ENCODE results near the gene NMNAT1.

Gene NMNAT1

GRCh38 chr1:9904596-9904995 lies 38.7 kb upstream of the NMNAT1 start:
- FAIRE-seq, result no peak
- DNase-seq (ENCODE audit: insufficient read length, low spot score), result no peak
- TF ChIP-seq CTCF (IDR thresholded peaks at IDR 0.05; ENCODE audit: insufficient read depth, missing control alignments), result no peak

- no peak for DNase-seq (ENCODE audit: insufficient read length, low spot score)
- no peak for TF ChIP-seq CTCF (IDR thresholded peaks at IDR 0.05; ENCODE audit: insufficient read depth, missing control alignments)
- FAIRE-seq, result no peak
Measured at GRCh38 chr1:9905010-9905409, 38.3 kb upstream of the NMNAT1 start.

GRCh38 chr1:9906466-9906865 lies 36.8 kb upstream of the NMNAT1 start:
- DNase-seq (ENCODE audit: insufficient read length, low spot score), result no peak
- TF ChIP-seq CTCF (IDR thresholded peaks at IDR 0.05; ENCODE audit: insufficient read depth, missing control alignments), result no peak
- no peak for FAIRE-seq

GRCh38 chr1:9907441-9907840 lies 35.8 kb upstream of the NMNAT1 start:
- no peak for DNase-seq (ENCODE audit: insufficient read length, low spot score)
- FAIRE-seq, result no peak
- TF ChIP-seq CTCF (IDR thresholded peaks at IDR 0.05; ENCODE audit: insufficient read depth, missing control alignments), result no peak

- no peak for TF ChIP-seq CTCF (IDR thresholded peaks at IDR 0.05; ENCODE audit: insufficient read depth, missing control alignments)
- FAIRE-seq (no peak), DNase-seq (ENCODE audit: insufficient read length, low spot score) (no peak)
Measured at GRCh38 chr1:9908871-9909233, 34.4 kb upstream of the NMNAT1 start.

- no peak for TF ChIP-seq CTCF (IDR thresholded peaks at IDR 0.05; ENCODE audit: insufficient read depth, missing control alignments)
- DNase-seq (ENCODE audit: insufficient read length, low spot score) (no peak), FAIRE-seq (no peak)
Measured at GRCh38 chr1:9909234-9910046, 33.8 kb upstream of the NMNAT1 start.

- FAIRE-seq (no peak), DNase-seq (ENCODE audit: insufficient read length, low spot score) (no peak)
- no peak for TF ChIP-seq CTCF (IDR thresholded peaks at IDR 0.05; ENCODE audit: insufficient read depth, missing control alignments)
Measured at GRCh38 chr1:9910076-9910422, 33.2 kb upstream of the NMNAT1 start, which contains the start of gene CTNNBIP1. TSS of gene CTNNBIP1 (minus strand) at chr1:9910269. CDS start at chr1:9872064, 38,205 bp downstream.
